Measurements from ENCODE around the gene TP63.

DNA sequence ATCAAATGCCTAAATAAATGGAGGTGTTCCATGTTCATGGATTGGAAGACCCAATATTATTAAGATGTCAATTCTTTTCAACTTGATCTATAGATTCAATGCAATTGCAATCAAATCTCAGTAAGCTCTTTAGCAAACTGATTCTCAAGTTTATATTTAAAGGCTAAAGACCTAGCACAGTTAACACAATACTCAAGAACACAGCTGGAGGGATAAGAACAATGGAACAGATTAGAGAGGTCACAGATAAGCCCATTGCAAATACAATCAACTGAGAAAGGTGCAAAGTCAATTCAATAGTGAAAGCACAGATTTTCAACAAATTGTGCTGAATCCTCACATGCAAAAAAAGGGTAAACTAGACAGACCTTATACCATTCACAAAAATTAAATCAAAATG is 290.6 kb downstream of the TP63 start:
- TF ChIP-seq POLR2A (IDR thresholded peaks at IDR 0.05; ENCODE audit: low read length) (no peak), EHMT2 (IDR thresholded peaks at IDR 0.05; ENCODE audit: low read depth) (no peak), NPAS2 (CRISPR knock-in tag; IDR thresholded peaks at IDR 0.05; ENCODE audit: borderline replicate concordance) (no peak), EP300 (IDR thresholded peaks at IDR 0.05) (no peak), BHLHE40 (IDR thresholded peaks at IDR 0.05; ENCODE audit: low read depth, low read length) (no peak), JUNB (IDR thresholded peaks at IDR 0.05) (no peak), MYC (IDR thresholded peaks at IDR 0.05; ENCODE audit: borderline replicate concordance, low read length) (no peak), ZFP36 (IDR thresholded peaks at IDR 0.05; ENCODE audit: borderline replicate concordance, partially characterized antibody) (no peak), ESRRA (IDR thresholded peaks at IDR 0.05; ENCODE audit: borderline replicate concordance, low read length) (no peak)
- TF ChIP-seq, protein P1, sequence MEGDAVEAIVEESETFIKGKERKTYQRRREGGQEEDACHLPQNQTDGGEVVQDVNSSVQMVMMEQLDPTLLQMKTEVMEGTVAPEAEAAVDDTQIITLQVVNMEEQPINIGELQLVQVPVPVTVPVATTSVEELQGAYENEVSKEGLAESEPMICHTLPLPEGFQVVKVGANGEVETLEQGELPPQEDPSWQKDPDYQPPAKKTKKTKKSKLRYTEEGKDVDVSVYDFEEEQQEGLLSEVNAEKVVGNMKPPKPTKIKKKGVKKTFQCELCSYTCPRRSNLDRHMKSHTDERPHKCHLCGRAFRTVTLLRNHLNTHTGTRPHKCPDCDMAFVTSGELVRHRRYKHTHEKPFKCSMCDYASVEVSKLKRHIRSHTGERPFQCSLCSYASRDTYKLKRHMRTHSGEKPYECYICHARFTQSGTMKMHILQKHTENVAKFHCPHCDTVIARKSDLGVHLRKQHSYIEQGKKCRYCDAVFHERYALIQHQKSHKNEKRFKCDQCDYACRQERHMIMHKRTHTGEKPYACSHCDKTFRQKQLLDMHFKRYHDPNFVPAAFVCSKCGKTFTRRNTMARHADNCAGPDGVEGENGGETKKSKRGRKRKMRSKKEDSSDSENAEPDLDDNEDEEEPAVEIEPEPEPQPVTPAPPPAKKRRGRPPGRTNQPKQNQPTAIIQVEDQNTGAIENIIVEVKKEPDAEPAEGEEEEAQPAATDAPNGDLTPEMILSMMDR (IDR thresholded peaks at IDR 0.05) = no peak
- TF ChIP-seq, protein P2, sequence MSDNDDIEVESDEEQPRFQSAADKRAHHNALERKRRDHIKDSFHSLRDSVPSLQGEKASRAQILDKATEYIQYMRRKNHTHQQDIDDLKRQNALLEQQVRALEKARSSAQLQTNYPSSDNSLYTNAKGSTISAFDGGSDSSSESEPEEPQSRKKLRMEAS (IDR thresholded peaks at IDR 0.05) = no peak
- TF ChIP-seq, protein P3, sequence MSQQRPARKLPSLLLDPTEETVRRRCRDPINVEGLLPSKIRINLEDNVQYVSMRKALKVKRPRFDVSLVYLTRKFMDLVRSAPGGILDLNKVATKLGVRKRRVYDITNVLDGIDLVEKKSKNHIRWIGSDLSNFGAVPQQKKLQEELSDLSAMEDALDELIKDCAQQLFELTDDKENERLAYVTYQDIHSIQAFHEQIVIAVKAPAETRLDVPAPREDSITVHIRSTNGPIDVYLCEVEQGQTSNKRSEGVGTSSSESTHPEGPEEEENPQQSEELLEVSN (IDR thresholded peaks at IDR 0.05; ENCODE audit: borderline replicate concordance, low read depth) = no peak
- TF ChIP-seq, protein P4, sequence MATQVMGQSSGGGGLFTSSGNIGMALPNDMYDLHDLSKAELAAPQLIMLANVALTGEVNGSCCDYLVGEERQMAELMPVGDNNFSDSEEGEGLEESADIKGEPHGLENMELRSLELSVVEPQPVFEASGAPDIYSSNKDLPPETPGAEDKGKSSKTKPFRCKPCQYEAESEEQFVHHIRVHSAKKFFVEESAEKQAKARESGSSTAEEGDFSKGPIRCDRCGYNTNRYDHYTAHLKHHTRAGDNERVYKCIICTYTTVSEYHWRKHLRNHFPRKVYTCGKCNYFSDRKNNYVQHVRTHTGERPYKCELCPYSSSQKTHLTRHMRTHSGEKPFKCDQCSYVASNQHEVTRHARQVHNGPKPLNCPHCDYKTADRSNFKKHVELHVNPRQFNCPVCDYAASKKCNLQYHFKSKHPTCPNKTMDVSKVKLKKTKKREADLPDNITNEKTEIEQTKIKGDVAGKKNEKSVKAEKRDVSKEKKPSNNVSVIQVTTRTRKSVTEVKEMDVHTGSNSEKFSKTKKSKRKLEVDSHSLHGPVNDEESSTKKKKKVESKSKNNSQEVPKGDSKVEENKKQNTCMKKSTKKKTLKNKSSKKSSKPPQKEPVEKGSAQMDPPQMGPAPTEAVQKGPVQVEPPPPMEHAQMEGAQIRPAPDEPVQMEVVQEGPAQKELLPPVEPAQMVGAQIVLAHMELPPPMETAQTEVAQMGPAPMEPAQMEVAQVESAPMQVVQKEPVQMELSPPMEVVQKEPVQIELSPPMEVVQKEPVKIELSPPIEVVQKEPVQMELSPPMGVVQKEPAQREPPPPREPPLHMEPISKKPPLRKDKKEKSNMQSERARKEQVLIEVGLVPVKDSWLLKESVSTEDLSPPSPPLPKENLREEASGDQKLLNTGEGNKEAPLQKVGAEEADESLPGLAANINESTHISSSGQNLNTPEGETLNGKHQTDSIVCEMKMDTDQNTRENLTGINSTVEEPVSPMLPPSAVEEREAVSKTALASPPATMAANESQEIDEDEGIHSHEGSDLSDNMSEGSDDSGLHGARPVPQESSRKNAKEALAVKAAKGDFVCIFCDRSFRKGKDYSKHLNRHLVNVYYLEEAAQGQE (IDR thresholded peaks at IDR 0.05) = no peak

Data from A549 (cell line).